SU-DHL-6 (cell line): ENCODE data around the gene RAD23B.

ENCODE experiments used
- H2AFZ ChIP-seq: fragments of 200-600 bp; sonication (generic); 2 replicates; pipeline ENCODE4 v1.6.1; 2014; ENCODE audit warnings: low read depth, mild to moderate bottlenecking, moderate library complexity, mixed read lengths, antibody characterized with exemption, low read length; ENCODE audit not compliant: severe bottlenecking
- H3F3A ChIP-seq: fragments of 200-600 bp; shearing (Covaris generic); 2 replicates; pipeline ENCODE4 v1.6.0; 2016; ENCODE audit warnings: antibody characterized with exemption, mild to moderate bottlenecking; ENCODE audit not compliant: insufficient read depth
- H3K27ac ChIP-seq: fragments of 200-600 bp; sonication (generic); 2 replicates; pipeline ENCODE4 v1.5.1; 2016; ENCODE audit warnings: low read depth, mild to moderate bottlenecking, low read length, moderate library complexity, mixed read lengths
- H3K27me3 ChIP-seq: fragments of 200-600 bp; sonication (generic), shearing (Covaris generic); 2 replicates; pipeline ENCODE4 v1.6.0; 2014; ENCODE audit warnings: mild to moderate bottlenecking, low read length
- H3K36me3 ChIP-seq: fragments of 200-600 bp; sonication (generic); 2 replicates; pipeline ENCODE4 v1.6.1; 2014; ENCODE audit warnings: mild to moderate bottlenecking, low read length, mixed read lengths
- H3K4me2 ChIP-seq: fragments of 300-600, 200-600 bp; shearing (Covaris generic), sonication (generic); 2 replicates; pipeline ENCODE4 v1.6.0; 2014; ENCODE audit warnings: low read length, low read depth, mild to moderate bottlenecking; ENCODE audit not compliant: poor library complexity, severe bottlenecking
- H3K4me3 ChIP-seq: fragments of 200-600 bp; sonication (generic); 2 replicates; pipeline ENCODE4 v1.5.1; 2014; ENCODE audit warnings: antibody characterized with exemption, low read length, mild to moderate bottlenecking, mixed read lengths; ENCODE audit not compliant: insufficient read depth, poor library complexity, severe bottlenecking
- H3K79me2 ChIP-seq: fragments of 200-600 bp; sonication (generic); 2 replicates; pipeline ENCODE4 v1.6.1; 2014; ENCODE audit warnings: mild to moderate bottlenecking, low read length, moderate library complexity; ENCODE audit not compliant: insufficient read depth
- H3K9ac ChIP-seq: fragments of 200-600 bp; sonication (generic); 2 replicates; pipeline ENCODE4 v1.7.0; 2014; ENCODE audit warnings: mild to moderate bottlenecking, low read length
- H3K9me2 ChIP-seq: fragments of 200-600 bp; sonication (generic); replicated peaks from 2 replicates; pipeline ENCODE4 v1.6.1; 2014; ENCODE audit warnings: low read length; ENCODE audit not compliant: insufficient read depth
- H3K9me3 ChIP-seq: fragments of 200-600 bp; sonication (generic); 2 replicates; pipeline ENCODE4 v1.6.1; 2014; ENCODE audit warnings: low read length, mixed read lengths; ENCODE audit not compliant: insufficient read depth
- H4K20me1 ChIP-seq: fragments of 200-600 bp; sonication (generic); 2 replicates; pipeline ENCODE4 v1.6.1; 2014; ENCODE audit warnings: low read depth, mild to moderate bottlenecking, antibody characterized with exemption, low read length, moderate library complexity, mixed read lengths
- CTCF ChIP-seq: fragments of 200-600 bp; sonication (generic); IDR thresholded peaks from one replicate; pipeline ENCODE4 v1.5.1; 2017; ENCODE audit warnings: antibody characterized with exemption, mild to moderate bottlenecking, low read length, moderate library complexity; ENCODE audit not compliant: insufficient read depth, poor library complexity, severe bottlenecking
- EZH2phosphoT487 ChIP-seq: fragments of 200-600 bp; sonication (generic), shearing (Covaris generic); conservative IDR thresholded peaks from 2 replicates; pipeline ENCODE4 v1.6.1; 2018; ENCODE audit warnings: mild to moderate bottlenecking, antibody characterized with exemption, low read length, moderate library complexity, mixed read lengths

Gene RAD23B

DNA sequence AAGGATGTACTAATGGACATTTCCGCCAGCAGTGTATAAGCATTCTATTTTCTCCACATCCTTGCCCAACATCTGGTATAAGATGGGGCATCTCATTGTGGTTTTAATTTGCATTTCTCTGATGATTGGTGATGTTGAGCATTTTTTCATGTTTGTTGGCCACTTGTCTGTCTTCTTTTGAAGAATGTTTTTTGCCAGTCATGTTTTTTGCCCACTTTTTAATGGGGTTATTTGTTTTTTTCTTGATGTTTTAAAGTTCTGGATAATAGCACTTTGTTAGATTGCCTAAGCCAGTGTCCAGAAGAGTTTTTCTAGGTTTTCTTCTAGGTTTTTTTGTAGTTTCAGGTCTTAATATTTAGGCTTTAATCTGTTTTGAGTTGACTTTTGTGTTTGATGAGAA is 31.7 kb downstream of the RAD23B start:
- no peak overlapping the region for H3K4me2 ChIP-seq
- H3K27ac ChIP-seq: no peak overlapping the region
- H3K27me3 ChIP-seq: no peaks in the 10 kb centered on the region
- peaks cover 9% of the 10 kb centered on the region; the same call in 1 of the 2 replicates for H3F3A ChIP-seq
- H3K9me3 ChIP-seq: no peaks in the 10 kb centered on the region
- H3K4me3 ChIP-seq: no peak overlapping the region
- TF ChIP-seq CTCF (no peak), EZH2phosphoT487 (no peak)
- H3K9ac ChIP-seq: no peak overlapping the region
- H3K79me2 ChIP-seq: peaks cover 80% of the 10 kb centered on the region
- no peaks in the 10 kb centered on the region for H3K9me2 ChIP-seq
- peaks cover 36% of the 10 kb centered on the region; the same call in 1 of the 2 replicates for H3K36me3 ChIP-seq
- peaks cover 33% of the 10 kb centered on the region; the same call in 1 of the 2 replicates for H4K20me1 ChIP-seq
- H2AFZ ChIP-seq: no peak overlapping the region

GRCh38 chr9:107316795-107317661 is 33.9 kb downstream of the RAD23B start:
- Histone ChIP-seq H3K36me3 (peaks cover 33% of the 10 kb centered on the region), H3K4me2 (no peak overlapping the region), H3K27me3 (no peaks in the 10 kb centered on the region), H3K9me2 (no peaks in the 10 kb centered on the region), H3K4me3 (no peak overlapping the region), H2AFZ (no peak overlapping the region), H3K9me3 (no peaks in the 10 kb centered on the region), H4K20me1 (peaks cover 30% of the 10 kb centered on the region), H3K9ac (no peak overlapping the region), H3K79me2 (peaks cover 83% of the 10 kb centered on the region), H3K27ac (no peak overlapping the region), H3F3A (0 out of 2 replicates have a peak, but pooled peaks cover 9% of the 10 kb centered on the region)
- TF ChIP-seq CTCF (no peak), EZH2phosphoT487 (no peak)

- H3K9me2 ChIP-seq: no peaks in the 10 kb centered on the region
- no peak overlapping the region for H3K4me3 ChIP-seq
- H3K36me3 ChIP-seq: peaks cover 67% of the 10 kb centered on the region
- no peak overlapping the region for H3K9ac ChIP-seq
- 0 out of 2 replicates have a peak, but pooled peaks cover 9% of the 10 kb centered on the region for H3F3A ChIP-seq
- H4K20me1 ChIP-seq: peaks cover 31% of the 10 kb centered on the region
- no peak overlapping the region for H2AFZ ChIP-seq
- no peak overlapping the region for H3K4me2 ChIP-seq
- no peaks in the 10 kb centered on the region for H3K27me3 ChIP-seq
- H3K9me3 ChIP-seq: no peaks in the 10 kb centered on the region
- TF ChIP-seq CTCF (no peak), EZH2phosphoT487 (no peak)
- peaks cover 73% of the 10 kb centered on the region for H3K79me2 ChIP-seq
- no peak overlapping the region for H3K27ac ChIP-seq
Observed at GRCh38 chr9:107322643-107323042, 39.6 kb downstream of the RAD23B start.
